ENCODE data around the gene DDX42. TPM values are rescaled to one million over a fixed set of nuclear protein-coding genes. Genes with fewer than 3 reads are reported as not detected.

DDX42 gene
- total RNA-seq, 1 experiment from 2014 or later, result 184 TPM

- H3K4me1 ChIP-seq (ENCODE audit: insufficient read depth, low read length), result no peaks in the 10 kb centered on the region
- WGBS (ENCODE audit: extremely low coverage, insufficient read length, low lambda C conversion rate), result no CpG with 5 or more reads among the region's 1 CpG
- H3K79me1 ChIP-seq (ENCODE audit: insufficient read depth, low read depth, low read length, poor library complexity, severe bottlenecking), result no peaks in the 10 kb centered on the region
- no peak overlapping the region for H3K14ac ChIP-seq (ENCODE audit: insufficient read depth, low read length)
- no peak overlapping the region for H3K18ac ChIP-seq (ENCODE audit: insufficient read length, low read depth, low read length)
- no peak overlapping the region for H3K4me2 ChIP-seq (ENCODE audit: insufficient read depth, insufficient read length, low read length)
- H2BK120ac ChIP-seq (ENCODE audit: low read depth, low read length, poor library complexity, severe bottlenecking), result no peak overlapping the region
- Mint-ChIP-seq H3K27ac (no peak overlapping the region), H3K9me3 (no peaks in the 10 kb centered on the region), H3K4me3 (no peak overlapping the region), H3K27me3 (ENCODE audit: low read depth) (no peaks in the 10 kb centered on the region), H3K4me1 (no peaks in the 10 kb centered on the region), H3K36me3 (ENCODE audit: insufficient read depth in 1 of 3, low read depth in 3 of 3) (peaks cover 22 to 86% (median 67%) of the 10 kb centered on the region in 3 experiments; a peak in 6 of 7 replicates)
- H3T11ph ChIP-seq (ENCODE audit: low read length), result no peak overlapping the region
- H4K5ac ChIP-seq (ENCODE audit: insufficient read length, low read depth, low read length), result no peak overlapping the region
- no peak for TF ChIP-seq CTCF (conservative IDR thresholded peaks at IDR 0.05)
- DNase-seq, result no peak
- H3K56ac ChIP-seq (ENCODE audit: insufficient read length, low read depth, low read length), result no peak overlapping the region
- no peak overlapping the region for H3K27ac ChIP-seq (ENCODE audit: insufficient read length, low read depth, low read length)
- no peak overlapping the region for H3K4ac ChIP-seq (ENCODE audit: low read depth, low read length)
- no peaks in the 10 kb centered on the region for H3K9me3 ChIP-seq (ENCODE audit: control insufficient read depth, low read depth, low read length)
- no peak overlapping the region for H2BK15ac ChIP-seq (ENCODE audit: low read depth, low read length)
- H2BK5ac ChIP-seq (ENCODE audit: insufficient read length, low read length), result no peak overlapping the region
- H3K23ac ChIP-seq (ENCODE audit: insufficient read length, low read depth, low read length), result no peak overlapping the region
- H4K8ac ChIP-seq (replicated peaks; ENCODE audit: insufficient read length, low read depth, low read length), result no peak overlapping the region
- H2AFZ ChIP-seq (ENCODE audit: low read length), result no peak overlapping the region
- H2BK12ac ChIP-seq (ENCODE audit: insufficient read length, low read depth, low read length), result no peak overlapping the region
- H3K23me2 ChIP-seq (ENCODE audit: insufficient read length, low read depth, low read length, poor library complexity, severe bottlenecking), result no peaks in the 10 kb centered on the region
- H2AK5ac ChIP-seq (ENCODE audit: insufficient read length, low read length), result no peak overlapping the region
- no peaks in the 10 kb centered on the region for H3K79me2 ChIP-seq (ENCODE audit: insufficient read depth, low read length)
- H3K27me3 ChIP-seq (ENCODE audit: insufficient read depth, low read length), result no peaks in the 10 kb centered on the region
- no peak overlapping the region for H4K91ac ChIP-seq (ENCODE audit: insufficient read length, low read depth, low read length)
- no peaks in the 10 kb centered on the region for H4K20me1 ChIP-seq (ENCODE audit: control insufficient read depth, insufficient read depth, insufficient read length)
- no peak overlapping the region for H3K9ac ChIP-seq (ENCODE audit: extremely low read depth, insufficient read length, low read length)
- no peak overlapping the region for H2BK20ac ChIP-seq (ENCODE audit: low read depth, low read length, poor library complexity, severe bottlenecking)
Measured at GRCh38 chr17:63752707-63753106, 21.3 kb upstream of the DDX42 start.
